Colon (tissue), 2 donors: ENCODE data around the gene IGSF9.

Experiments used
- FAIRE-seq: peaks from 2 replicates; lab custom pipeline; 2012; peaks lifted over from hg19 to GRCh38; lab: Jason Lieb, UNC
- donor health status: control.
- donor health status: control.

The IGSF9 gene

DNA sequence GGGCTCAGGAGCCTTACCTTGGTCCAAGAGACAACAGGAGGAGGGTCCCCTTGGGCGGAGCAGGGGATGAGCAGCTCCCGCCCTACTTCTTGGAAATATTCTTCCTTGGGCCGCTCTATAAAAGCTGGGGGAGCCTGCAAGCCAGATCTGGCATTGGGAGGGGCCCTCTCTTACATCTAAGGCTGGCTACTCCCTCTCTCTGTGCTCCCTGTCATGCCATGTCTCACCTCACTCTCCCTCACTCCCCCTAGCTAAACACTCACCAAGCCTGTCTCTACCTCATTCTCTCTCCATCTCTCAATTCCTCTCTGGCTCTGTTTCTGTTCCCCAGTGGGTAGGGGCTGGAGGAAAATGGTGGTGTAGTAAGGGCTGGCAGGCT, 13.6 kb downstream of the IGSF9 start:
- FAIRE-seq, result no peak

GRCh38 chr1:159931101-159931794, 14.2 kb downstream of the IGSF9 start:
- FAIRE-seq, result no peak

DNA sequence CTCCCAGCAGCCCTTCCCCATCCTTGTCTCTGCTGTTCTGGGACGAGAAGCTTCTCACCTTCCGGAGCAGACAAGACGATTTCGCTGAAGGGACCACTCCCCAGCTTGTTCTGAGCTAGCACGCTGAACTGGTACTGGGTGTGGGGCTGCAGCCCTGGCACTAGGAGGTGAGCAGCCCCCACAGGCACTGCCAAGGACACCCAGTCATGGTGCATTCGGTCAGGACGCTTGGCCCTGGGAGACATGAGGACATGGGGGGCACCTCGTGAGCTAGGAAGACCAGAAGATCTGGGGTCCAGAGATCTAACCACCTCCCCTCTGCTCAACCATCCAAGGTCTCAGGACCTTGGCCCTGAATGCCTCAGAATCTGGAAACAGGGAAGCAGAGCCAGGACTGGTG, 14.8 kb downstream of the IGSF9 start:
- no peak for FAIRE-seq

- no peak for FAIRE-seq
Observed at GRCh38 chr1:159930216-159930615, 15.2 kb downstream of the IGSF9 start.

- FAIRE-seq, result no peak
Observed at GRCh38 chr1:159929155-159930051, 16.0 kb downstream of the IGSF9 start.

- no peak for FAIRE-seq
Observed at GRCh38 chr1:159928491-159929050, 16.8 kb downstream of the IGSF9 start.

GRCh38 chr1:159927849-159928431, 17.5 kb downstream of the IGSF9 start:
- FAIRE-seq, result no peak

DNA sequence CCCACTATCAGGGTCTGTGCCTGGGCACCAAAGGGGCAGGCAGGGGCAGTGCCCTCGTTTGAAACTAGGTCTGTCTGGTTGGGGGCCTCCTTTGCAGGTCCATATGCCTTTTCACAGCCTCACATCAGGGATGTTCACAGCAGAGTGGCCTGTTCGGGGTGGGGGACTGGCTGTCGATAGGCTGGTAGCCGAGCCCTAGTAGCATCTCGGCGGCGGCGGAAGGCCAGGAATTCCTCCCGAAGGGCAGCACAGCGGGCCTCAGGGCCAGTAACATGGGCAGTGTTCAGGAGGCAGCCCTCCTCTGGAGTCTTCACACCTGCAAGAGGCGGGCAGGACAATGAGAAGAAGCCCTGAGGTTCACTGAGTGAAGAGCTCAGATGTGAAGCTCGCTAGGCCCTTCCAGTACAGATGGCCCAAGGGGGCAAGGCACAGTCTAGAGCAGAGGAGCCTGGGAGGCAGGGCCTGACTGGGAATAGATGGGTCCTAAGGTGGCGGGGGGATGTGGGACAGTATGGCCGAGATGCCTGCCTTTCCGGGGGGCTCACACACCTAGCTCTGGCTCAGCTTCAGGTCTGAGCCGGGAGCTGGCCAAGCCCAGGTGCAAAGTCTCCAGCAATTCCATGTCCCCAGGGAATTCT, 18.1 kb downstream of the IGSF9 start:
- FAIRE-seq, result no peak

- no peak for FAIRE-seq
Observed at GRCh38 chr1:159925719-159926078, 19.7 kb downstream of the IGSF9 start.

GRCh38 chr1:159924791-159925718, 20.4 kb downstream of the IGSF9 start, which contains the start of gene TAGLN2:
Gene TAGLN2, minus strand, starts transcription at chr1:159925507. Its CDS starts 4,998 bp downstream, at chr1:159920509.
- no peak for FAIRE-seq

GRCh38 chr1:159924025-159924790, 21.2 kb downstream of the IGSF9 start:
- FAIRE-seq, result no peak

- FAIRE-seq, result no peak
Observed at GRCh38 chr1:159923203-159924024, 22.0 kb downstream of the IGSF9 start.

- no peak for FAIRE-seq
Observed at GRCh38 chr1:159922511-159923202, 22.8 kb downstream of the IGSF9 start.

DNA sequence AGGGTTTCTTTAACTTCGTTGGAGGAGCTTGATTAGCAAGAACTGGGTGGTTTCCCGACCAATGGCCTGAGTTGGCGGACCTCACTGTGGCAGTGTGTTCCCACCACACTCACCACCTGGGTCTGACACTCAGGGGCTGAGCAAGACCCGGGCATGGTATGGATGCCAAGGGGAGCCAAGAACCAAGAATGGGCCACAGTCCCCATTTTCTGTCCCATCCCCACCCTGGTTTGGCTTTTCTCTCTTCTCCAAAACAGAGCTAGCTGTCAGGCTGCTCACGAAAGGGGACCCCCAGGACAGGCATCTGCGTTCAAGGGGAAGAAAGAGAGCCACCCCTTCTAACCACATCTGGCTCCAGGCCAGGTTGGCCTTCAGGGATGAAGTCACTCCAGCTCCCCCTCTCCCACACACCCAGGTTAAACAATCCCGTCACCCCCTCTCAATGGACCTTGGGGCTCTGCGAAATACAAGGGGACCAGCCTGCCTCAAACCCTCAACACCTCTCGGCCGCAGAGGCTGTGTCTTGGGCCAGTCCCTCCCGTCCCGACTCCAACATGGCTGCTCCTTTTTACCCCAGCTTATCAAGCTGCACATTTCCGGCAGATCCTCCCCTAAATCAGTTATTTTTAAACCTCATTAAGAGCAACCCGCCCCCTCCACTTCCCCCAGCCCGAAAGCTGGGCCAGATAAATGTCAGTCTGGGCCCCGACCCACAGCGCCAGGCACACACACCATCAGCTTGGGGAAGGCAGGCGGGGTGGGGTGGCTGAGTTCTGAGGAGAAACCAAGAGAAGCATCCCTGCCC, 23.5 kb downstream of the IGSF9 start:
- no peak for FAIRE-seq

GRCh38 chr1:159921251-159921650, 24.2 kb downstream of the IGSF9 start:
- no peak for FAIRE-seq

DNA sequence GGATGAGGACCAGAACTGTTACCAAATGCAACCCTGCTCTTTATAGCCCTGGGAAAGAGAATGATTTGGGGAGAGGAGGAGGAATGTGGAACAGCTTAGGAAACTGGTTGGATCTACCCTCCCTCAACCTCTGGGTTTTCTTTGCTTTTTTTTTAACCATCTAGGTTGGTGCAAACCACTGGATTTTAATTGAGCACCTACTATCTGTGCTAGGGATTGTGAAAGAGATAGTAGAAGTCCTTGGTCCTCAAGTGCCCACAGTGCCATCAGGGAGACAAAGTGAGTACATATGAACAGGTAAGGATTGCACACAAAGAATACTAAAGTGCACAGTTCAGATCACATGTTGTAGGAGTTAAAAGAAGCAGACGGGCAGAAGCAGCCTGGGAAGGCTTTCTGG, 24.8 kb downstream of the IGSF9 start:
- no peak for FAIRE-seq

- FAIRE-seq, result no peak
Observed at GRCh38 chr1:159920202-159920601, 25.2 kb downstream of the IGSF9 start.
